GM21528 (cell line): ENCODE measurements around the gene PAX4.

ENCODE experiments used
- ATAC-seq: cut with Tn5 transposase; IDR thresholded peaks from one replicate; pipeline ENCODE4 v1.9.1; 2021; ENCODE audit warnings: mild to moderate bottlenecking, moderate library complexity; ENCODE audit not compliant: unreplicated experiment, low FRiP score

PAX4 gene, protein sequence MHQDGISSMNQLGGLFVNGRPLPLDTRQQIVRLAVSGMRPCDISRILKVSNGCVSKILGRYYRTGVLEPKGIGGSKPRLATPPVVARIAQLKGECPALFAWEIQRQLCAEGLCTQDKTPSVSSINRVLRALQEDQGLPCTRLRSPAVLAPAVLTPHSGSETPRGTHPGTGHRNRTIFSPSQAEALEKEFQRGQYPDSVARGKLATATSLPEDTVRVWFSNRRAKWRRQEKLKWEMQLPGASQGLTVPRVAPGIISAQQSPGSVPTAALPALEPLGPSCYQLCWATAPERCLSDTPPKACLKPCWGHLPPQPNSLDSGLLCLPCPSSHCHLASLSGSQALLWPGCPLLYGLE

DNA sequence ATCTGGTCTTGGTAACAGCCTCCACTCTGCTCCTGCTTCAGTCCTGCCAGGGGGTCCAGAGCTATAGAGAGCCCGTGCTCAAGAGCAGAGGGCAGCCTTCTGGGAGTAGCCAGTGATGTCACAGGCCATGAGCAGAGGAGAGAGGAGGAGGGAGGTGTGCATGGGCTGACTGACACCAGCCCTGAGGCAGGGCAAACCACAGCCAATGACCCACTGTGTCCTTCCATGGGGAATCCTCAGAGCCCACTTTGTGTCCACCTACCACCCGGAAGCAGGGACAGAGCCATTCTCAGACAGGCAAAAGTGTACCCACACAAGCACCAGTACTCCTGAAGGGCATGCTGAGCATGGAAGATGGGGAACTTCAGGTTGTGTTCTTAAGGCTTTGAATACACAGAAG is at the start of gene PAX4:
Gene PAX4, minus strand, starts transcription at position 101 of the 400 bp plus-strand sequence. CDS start 2,214 bp downstream, outside the sequence.
- no peak for ATAC-seq

DNA sequence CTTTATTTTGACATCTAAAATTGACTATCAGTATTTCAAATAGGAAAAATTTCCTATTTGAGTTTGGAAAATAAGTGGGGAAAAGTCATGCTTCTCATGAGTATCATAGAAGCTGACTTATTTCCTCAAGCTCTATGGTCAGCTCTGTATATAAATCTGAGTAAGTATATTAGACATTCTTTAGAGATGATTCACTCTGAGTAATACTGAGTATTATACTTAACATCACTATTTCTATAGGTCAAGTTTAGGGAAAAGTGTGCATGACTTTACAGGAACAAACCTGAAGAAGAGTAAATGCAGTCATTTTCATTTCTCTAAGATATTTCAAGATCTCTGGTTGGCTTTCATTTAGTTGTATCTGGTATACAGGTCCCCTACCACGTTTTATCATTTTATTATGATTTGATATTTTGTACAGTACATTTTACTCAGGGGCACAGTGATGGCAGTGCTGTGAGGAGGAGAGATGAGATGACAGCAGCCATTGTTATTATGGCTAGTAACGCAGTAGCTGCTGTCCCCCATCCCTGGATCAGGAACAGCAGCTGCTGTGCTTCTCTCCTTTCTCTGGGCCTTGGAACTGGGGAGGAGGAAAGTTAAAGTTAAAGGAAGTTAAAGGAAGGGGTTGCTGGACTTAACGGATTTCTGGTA is 49.2 kb upstream of the PAX4 start:
- ATAC-seq, result no peak

DNA sequence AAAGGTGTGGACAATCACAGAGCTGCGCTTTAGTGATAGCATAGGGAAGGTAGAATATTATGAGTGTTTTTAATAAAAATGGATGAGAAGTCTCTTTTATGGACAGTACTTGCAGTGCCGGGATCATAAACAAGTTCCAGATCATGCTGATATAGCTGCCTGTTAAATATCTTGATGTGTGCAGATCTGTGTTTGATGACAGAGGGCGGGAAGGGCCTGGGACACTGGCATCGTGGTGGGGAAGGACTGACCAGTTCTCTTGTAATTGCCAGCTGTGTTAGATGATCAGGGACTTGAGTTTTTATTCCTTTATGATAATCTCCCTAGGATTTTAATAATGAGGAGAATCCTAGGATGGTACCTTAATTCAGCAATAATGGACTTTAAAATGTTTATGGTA is 48.7 kb upstream of the PAX4 start:
- no peak for ATAC-seq

DNA sequence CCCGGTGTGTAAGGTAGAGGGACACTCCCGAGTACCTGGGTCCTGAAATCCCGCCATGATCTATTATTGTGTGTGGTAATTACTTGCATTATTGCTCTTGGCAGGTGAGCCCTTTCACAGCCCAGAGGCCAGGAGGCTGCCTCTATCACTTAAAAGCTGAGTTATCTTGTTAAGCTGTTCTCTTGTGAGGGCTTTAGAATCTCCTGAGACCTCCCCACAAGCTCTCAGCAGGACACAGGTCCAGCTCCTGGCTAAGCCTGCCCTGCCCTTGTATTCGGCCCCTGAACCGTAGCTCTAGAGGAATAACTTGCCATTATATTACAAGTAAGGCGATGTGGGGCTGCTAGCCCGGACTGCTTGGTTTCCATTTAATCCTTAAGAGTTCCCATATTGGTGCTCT is 48.0 kb upstream of the PAX4 start:
- ATAC-seq, result no peak

DNA sequence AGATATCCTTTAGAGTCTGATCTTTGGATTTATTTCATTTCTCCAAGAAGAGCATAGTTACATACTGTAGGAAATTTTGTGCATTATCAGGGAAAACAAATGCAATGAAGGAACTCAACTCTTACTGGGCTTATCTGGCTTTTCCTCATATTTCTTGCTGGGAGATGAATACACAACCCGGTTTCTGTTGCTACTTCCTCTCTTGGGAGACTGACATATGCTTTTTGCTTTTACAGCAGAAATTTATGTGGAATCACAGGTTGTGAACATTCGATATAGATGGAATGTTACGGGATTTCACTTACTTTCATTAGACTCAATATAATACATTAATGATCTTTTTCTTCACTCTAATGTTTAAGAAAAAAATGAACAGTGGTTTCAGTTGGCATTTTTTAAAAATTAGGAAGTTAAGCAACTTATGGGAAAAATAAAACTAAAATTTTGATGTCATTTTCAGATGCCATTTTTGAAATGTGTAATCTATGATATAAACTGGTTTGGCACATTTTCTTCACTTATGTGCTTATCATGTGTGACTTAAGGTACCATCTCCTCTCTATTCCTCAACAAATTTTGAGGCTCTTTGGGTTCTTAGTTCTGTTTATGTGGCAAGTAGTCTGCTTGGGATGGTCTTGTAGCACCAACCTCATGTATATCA is 41.2 kb upstream of the PAX4 start:
- ATAC-seq, result no peak

DNA sequence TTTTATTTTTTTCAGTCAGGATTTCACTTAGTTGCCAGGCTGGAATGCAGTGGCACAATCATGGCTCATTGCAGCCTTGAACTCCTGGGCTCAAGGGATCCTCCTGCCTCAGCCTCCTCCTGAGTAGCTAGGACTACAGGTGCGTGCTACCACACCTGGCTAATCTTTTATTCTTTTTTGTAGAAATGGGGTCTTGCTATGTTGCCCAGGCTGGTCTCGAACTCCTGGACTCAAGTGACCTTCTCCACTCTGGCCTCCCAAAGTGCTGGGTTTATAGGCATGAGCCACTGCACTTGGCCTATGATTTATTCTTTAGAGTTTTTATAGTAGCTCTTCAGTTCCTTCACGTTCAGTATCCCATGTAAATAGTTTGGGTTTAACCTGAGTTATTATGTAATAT is 39.6 kb upstream of the PAX4 start:
- ATAC-seq, result no peak

DNA sequence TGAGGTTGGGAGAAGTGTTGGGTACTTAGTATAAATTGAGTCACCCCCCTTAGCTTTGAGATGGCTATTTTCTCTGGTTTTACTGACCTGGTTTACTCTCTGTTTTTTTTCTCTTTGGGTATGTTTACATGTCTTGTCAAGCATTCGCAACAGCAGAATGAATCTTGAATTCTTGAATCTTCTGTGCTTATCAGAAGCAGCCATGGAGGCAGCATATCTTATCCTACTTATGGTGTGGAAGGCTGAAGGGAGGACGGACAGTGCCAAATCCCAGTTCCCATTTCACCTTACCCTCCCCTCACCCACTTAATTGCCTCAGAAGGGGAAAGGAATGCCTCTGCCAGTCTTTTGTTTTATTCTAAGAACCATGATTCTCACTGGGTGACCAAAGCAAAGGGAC is 37.8 kb upstream of the PAX4 start:
- no peak for ATAC-seq

DNA sequence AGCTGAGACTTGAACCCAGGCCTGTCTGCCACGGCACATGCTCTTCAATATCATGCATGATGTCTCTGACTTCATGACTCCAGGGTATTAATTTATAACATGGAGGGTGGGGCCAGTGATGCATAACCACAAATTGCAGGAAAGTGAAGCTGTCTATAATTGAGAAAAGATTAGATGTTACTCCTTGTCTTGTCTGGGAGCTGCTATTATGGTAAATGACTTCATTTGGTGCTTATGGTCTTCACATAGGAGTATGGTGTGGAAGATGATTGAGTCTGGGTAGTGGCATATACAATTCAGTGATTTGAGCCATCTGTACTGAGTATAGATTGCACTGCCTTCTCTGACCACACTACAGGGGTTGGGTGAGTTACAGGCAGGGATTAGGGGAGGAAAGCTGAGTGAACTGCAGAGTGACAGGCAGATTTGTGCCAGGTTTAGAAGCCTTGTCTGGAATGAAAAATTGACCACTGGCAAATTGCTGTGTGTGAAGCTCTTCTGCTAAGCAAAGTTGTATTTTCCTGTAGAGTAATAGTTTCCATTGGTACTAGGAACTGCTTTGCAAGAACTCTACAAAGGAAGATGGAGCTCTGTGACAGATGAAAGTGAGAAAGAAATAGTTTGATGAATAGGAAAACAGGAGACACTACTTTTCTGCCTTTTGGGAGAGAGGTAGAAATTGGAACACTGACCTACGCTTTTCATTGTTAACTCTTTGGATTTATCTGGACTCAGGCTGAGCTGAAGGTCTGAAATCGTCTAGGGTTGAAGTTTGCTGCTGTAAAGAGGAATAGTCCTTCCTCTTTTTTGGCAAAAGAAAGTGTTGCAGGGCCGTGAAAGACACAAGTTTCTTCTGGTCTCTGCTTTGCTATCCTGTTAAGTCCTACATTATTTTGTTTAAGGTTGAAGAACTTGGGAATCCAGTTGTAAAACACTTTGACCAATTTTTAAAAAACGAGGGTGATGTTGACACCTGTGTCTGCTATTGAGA is 36.8 kb upstream of the PAX4 start:
- no peak for ATAC-seq

DNA sequence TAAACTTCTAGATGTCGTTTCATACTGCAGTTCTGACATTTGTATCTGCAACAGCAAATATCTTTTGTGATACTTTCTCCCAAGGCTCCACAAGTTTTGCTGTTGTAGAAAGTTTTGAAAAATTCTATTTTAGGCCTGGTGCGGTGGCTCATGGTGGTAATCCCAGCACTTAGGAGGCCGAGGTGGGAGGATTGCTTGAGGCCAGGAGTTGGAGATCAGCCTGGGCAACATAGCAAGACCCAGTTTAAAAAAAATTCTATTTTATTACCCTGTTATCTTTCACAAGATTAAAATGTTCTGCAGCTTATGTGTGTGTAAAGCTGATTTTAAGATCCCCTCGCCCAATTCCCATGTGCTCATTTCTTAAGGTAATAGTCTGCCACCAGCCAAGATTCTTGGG is 35.5 kb upstream of the PAX4 start:
- ATAC-seq, result no peak

DNA sequence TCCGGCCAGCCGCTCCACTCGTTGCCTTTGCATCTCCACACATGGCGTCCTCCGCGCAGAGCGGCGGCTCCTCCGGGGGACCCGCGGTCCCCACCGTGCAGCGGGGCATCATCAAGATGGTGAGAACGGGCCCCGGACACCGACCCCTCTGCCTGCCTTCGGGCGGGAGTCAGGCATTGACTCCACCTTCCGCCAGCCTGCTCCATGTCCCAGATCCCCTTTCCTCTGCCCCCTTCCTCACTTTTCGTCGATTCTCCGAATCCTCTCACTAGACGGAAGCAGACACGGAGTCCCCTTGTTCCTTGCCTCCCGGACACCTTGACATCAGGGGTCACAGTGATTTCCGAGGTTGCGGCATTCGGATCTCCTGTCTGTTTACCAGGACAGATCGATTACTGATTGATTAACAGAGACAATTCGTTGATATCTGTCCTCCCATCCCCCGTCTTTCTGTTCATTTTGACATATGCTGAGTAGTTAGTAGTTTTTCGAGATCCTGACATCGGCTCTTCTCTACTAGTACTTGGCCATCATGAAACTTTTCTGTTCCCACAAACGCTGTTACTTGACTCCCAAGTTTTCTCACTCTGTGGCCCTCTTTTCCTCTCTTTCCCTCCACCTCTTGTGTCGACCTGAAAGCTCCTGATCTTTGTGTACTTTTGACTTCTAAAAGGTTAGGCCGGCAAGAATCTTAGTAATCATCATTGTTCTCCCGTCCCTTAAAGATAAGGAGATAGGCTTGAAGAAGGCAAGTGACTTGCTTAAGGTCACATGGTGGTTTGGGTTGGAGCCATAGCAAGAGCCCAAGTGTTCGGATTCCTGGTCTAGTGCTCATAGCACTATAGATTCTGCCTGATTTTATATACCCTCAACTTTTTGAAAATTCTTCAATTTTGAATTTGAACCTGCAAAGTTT is 34.6 kb upstream of the PAX4 start:
- peak; percentile 38 for ATAC-seq

DNA sequence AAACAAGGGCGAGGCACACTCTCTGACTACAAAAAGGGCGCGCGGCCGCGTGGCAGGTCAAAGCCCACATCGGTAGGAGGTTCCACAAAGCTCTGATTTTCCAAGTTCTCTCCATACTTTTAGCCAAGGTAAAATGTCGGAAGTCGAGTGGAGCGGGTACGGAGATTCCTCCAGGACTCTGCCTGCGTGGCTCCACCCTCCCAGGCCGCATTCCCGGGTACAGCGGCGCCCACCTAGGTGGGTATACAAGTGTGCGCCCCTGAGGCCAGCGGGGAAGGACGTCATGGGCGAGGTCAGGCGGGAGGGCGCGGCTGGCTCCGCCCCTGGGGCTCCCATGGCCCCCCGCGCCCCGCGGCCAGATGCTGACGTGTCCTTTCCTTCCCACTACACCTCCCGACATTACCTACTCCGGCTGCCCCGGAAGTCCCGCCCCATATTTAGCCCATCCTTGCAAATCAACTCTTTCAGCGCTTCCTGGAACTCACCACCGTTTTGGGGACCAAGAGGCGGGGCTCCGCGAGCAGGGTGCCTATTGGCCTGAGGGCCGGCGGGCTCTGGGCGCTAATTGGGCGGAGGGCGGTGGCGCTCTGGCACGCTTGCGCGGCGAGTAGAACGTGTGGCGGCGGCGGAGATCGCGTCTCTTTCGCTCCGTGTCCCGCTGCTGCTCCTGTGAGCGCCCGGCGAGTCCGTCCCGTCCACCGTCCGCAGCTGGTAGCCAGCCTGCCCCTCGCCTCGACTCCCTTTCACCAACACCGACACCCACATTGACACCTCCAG is 33.8 kb upstream of the PAX4 start, which contains the start of gene SND1:
Gene SND1, plus strand, starts transcription at position 639 of the 777 bp plus-strand sequence. CDS start 180 bp downstream, outside the sequence.
- peak; percentile 96 for ATAC-seq

DNA sequence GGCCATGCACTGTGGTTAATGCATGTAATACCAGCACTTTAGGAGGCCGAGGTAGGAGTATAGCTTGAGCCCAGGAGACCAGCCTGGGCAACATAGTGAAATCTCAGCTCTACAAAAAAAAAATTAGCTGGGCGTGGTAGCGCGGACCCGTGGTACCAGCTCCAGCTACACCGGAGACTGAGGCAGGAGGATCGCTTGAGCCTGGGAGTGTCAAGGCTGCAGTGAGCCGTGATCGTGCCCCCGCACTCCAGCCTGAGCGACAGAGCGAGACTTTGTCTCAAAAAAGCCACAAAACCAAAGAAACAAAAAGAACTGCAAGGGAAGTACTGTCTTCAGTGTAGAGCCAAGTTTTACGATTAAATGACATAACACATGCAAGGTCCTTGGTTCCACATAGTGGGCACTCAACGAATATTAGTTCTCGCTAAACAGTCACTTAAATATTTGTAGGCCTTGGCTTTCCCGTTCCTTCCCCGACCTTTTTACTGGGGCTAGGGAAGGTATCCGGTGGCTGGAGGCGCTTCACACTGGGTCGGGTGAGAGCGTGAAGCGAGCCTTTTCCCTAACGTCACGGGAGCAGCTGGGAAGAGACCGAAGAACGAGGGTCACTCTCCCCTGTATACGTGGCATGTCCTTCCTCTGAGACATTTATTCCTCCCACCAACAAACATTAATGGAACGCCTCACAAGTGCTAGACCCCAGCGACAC is 33.1 kb upstream of the PAX4 start:
- no peak for ATAC-seq

DNA sequence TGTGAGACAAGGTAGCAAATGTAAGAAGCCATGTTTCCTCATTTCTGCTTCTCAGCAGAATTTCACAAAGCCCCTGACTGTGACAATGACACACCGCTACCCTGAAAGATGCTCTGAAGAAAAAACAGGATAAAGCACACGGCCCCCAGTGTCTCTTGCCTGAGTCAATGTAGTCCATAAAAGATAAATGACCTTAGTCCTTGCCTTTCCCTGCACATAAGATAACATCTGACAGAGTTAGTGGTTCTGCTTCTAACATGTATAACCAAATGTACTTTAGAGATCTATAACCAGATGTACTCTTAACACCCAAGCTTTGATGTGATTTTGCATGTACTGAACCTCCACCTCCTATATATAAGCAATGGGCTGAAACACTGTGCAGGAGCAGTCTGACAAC is 31.0 kb upstream of the PAX4 start:
- no peak for ATAC-seq

DNA sequence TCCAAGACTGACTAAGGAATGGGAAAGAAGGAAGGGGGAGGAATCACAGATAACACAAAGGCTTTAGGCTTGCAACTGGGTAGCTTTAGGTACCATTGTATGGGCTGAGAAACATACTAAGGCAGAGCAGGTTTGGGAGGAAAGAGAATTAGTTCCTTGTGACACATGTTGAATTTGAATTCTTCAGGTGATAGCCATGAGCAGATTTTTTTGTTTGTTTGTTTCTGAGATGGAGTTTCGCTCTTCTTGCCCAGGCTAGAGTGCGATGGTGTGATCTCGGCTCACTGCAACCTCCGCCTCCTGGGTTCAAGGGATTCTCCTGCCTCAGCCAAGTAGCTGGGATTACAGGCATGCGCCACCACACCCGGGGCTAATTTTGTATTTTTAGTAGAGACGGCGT is 29.7 kb upstream of the PAX4 start:
- no peak for ATAC-seq

DNA sequence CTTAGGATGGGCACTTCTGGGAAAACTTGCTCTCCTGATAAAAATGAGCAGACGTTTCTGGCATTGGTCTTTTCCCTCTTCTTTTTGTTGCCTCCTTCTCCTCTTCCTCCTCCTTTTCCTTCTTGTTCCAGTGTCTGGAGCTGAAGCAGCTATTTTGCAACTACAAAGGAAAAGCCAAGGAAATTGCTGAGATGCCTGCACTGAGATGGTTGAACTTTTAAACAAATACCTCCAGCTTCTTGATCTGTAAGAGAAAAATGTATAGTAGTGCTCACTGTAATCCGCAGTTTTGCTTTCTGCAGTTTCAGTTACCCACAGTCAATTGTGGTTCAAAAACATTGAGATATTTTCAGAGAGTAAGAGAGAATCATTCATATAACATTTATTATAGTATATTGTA is 26.5 kb upstream of the PAX4 start:
- no peak for ATAC-seq

DNA sequence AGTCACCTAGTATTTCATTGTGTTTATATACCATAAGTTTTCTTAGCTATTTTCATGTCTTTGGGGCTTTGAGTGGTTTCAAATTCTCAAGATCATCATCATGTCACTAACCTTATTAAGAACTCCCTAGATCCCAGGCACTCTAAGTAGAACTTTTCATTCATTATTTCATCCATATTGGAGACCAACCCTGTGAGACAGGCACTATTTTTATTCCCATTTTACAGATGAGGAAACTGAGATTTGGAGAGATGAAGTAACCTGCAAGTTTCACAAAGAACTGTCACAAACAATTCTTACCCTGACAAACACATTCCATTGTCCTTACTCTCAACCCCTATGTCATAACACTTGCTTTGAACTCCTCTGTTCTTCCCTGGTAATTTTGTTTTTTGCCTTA is 20.3 kb upstream of the PAX4 start:
- no peak for ATAC-seq

DNA sequence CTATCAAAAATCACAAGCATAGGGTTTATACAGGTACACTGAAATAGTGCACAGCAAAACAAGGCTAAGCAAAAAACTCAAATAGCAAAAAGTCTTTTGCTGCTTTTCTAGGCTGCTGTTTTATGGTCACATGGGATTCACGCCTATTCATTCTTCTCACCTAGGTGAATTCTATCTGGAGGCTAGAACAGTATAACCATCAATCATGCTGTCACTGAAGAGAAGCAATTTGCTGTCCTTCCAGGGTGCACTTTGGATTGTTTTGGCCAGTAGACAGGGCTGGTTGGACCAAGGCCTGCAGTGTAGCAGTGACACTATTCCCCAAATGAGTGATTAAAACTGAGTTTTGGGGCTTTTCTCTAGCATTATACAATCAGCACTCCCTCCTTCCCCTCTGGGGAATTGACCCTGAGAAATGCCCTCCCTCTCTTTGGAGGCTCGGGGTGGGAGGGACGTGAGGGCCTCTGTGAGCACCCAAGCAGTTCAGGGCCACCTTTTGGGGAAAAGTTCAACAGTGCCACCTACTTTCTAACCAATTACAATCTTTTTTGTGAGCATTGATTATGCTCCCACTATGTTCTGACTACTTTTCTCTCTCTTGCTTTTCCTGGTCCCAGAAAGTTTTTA is 17.8 kb upstream of the PAX4 start:
- ATAC-seq, result no peak
